Measurements from ENCODE around the gene MBTD1.

DNA sequence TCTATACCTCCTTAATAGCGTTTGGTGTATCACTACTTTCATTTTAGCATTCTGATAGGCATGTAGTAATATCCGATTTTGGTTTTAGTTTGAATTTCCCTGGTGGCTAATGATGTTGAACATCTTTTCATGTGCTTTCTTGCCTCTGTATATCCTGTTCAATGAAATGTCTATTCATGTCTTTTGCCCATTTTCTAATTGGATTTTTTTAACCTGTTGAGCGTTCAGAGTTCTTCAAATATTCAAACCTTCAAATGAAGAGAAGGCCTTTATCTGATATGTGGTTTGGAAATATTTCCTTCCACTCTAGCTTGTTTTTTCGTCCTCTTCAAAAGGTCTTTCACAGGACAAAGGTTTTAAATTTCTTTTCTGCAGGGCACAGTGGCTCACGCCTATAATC is 108.9 kb downstream of the MBTD1 start:
- TF ChIP-seq EZH2phosphoT487 (IDR thresholded peaks at IDR 0.05; ENCODE audit: insufficient read depth, low read depth) (no peak), EZH2 (IDR thresholded peaks at IDR 0.05; ENCODE audit: insufficient read depth, poor library complexity, severe bottlenecking) (no peak)
